Measurements from ENCODE around the gene SYNC.

GRCh38 chr1:32647308-32648134, 55.0 kb downstream of the SYNC start:
- TF ChIP-seq CTCF (IDR thresholded peaks at IDR 0.05) (no peak), POLR2A (IDR thresholded peaks at IDR 0.05) (no peak)
